Ascending aorta (tissue), 2 donors: ENCODE data around the gene EIF4G2. TPM values are rescaled to one million over a fixed set of nuclear protein-coding genes. Genes with fewer than 3 reads are reported as not detected.
"Not testable (repeated sequence)": the region's sequence is repeated elsewhere in the genome, so short reads cannot be mapped to it uniquely, and the experiment has no call there.

Experiments used
- DNase-seq, 2 donors: peaks; one replicate each; pipeline ENCODE4 v3.0.0-alpha.2; 2019; ENCODE audit warnings: low spot score in 2 of 2
- H3K27ac ChIP-seq, 2 donors: fragments of 200-600 bp; sonication (generic); one replicate each; pipeline ENCODE4 v1.5.1; 2016 to 2017; ENCODE audit warnings: mild to moderate bottlenecking in 1 of 2
- H3K27me3 ChIP-seq: fragments of 200-600 bp; sonication (generic); one replicate; pipeline ENCODE4 v1.5.1; 2017
- H3K36me3 ChIP-seq, 2 donors: fragments of 200-600 bp; sonication (generic); one replicate each; pipeline ENCODE4 v1.5.1; 2016
- H3K4me1 ChIP-seq, 2 donors: fragments of 200-600 bp; sonication (generic); one replicate each; pipeline ENCODE4 v1.5.1; 2016 to 2017; ENCODE audit warnings: mild to moderate bottlenecking in 1 of 2
- H3K4me3 ChIP-seq, 2 donors: fragments of 200-600 bp; sonication (generic); one replicate each; pipeline ENCODE4 v1.5.1; 2016 to 2017; ENCODE audit warnings: mild to moderate bottlenecking in 1 of 2
- H3K9me3 ChIP-seq, 2 donors: fragments of 200-600 bp; sonication (generic); one replicate each; pipeline ENCODE4 v1.5.1; 2016
- intact Hi-C: fragments of 100-400 bp; cut with DNase I; formaldehyde crosslinking; loops from one replicate; pipeline ENCODE4 v1.15.1; 2023
- total RNA-seq: library from RNA; depleted of rRNA; stranded (reverse); fragments of >200 nt; gene quantifications from one replicate; pipeline ENCODE4 v1.1.0, GENCODE V29; 2016
- TF ChIP-seq, protein P1 (sequence below), 3 experiments: fragments of 200-600 bp in 2 of 3; fragments of 450-650 bp in 1 of 3; sonication (generic) in 2 of 3; IDR thresholded peaks; one replicate each; pipeline ENCODE4 v1.5.1; 2016 to 2019; ENCODE audit warnings: antibody characterized with exemption in 3 of 3, mild to moderate bottlenecking in 1 of 3, moderate library complexity in 1 of 3

Gene EIF4G2
- total RNA-seq, 1 donor from 2014 or later: 311 TPM

DNA sequence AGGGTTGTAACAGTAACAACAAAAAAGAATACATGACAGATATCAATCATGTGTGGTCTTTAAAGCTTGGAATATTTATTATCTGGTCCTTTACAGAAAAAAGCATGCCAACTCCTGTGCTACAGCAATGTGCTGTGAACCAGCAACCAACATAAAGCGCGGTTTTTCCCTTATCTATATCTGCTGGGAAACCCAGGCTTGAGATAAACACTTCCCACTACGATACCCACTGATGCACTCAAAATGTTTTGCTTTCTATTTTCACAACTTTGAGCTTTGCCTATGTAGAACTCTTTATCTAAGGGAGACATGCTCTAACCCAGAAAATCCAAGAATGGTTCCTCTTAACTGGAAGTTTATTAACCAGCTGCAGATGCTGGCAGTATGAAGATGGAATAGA, 30.2 kb upstream of the EIF4G2 start:
- Histone ChIP-seq H3K4me3 (no peak overlapping the region), H3K27me3 (no peaks in the 10 kb centered on the region), H3K4me1 (no peaks in the 10 kb centered on the region), H3K36me3 (no peaks in the 10 kb centered on the region), H3K9me3 (no peaks in the 10 kb centered on the region), H3K27ac (no peak overlapping the region)
- TF ChIP-seq, protein P1, sequence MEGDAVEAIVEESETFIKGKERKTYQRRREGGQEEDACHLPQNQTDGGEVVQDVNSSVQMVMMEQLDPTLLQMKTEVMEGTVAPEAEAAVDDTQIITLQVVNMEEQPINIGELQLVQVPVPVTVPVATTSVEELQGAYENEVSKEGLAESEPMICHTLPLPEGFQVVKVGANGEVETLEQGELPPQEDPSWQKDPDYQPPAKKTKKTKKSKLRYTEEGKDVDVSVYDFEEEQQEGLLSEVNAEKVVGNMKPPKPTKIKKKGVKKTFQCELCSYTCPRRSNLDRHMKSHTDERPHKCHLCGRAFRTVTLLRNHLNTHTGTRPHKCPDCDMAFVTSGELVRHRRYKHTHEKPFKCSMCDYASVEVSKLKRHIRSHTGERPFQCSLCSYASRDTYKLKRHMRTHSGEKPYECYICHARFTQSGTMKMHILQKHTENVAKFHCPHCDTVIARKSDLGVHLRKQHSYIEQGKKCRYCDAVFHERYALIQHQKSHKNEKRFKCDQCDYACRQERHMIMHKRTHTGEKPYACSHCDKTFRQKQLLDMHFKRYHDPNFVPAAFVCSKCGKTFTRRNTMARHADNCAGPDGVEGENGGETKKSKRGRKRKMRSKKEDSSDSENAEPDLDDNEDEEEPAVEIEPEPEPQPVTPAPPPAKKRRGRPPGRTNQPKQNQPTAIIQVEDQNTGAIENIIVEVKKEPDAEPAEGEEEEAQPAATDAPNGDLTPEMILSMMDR (IDR thresholded peaks at IDR 0.05): no peak
- DNase-seq: no peak
- intact Hi-C loops: no loop called here

DNA sequence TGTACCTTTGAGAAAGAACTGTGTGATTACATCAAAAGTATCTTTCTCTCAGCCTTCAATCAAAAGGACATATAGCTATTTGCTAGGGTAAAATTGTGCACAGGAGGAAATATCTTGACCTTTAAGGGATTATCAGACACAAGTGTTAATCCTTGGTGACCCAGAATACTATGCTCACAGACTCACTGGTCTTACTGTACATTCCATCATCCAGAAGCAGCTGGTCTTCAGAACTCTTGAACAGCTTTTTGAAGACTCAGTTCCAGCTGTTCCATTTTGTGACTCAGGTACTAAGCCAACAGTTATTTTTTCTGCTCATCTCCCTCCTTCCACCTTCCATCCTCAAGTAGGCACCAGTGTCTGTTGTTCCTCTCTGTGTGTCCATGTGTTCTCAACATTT, 29.4 kb upstream of the EIF4G2 start:
- no peak overlapping the region for H3K27ac ChIP-seq
- no peaks in the 10 kb centered on the region for H3K9me3 ChIP-seq
- intact Hi-C loops: no loop called here
- H3K4me1 ChIP-seq: no peaks in the 10 kb centered on the region
- no peaks in the 10 kb centered on the region for H3K36me3 ChIP-seq
- H3K4me3 ChIP-seq: no peak overlapping the region
- DNase-seq: no peak
- TF ChIP-seq, protein P1 (IDR thresholded peaks at IDR 0.05): no peak
- no peaks in the 10 kb centered on the region for H3K27me3 ChIP-seq

DNA sequence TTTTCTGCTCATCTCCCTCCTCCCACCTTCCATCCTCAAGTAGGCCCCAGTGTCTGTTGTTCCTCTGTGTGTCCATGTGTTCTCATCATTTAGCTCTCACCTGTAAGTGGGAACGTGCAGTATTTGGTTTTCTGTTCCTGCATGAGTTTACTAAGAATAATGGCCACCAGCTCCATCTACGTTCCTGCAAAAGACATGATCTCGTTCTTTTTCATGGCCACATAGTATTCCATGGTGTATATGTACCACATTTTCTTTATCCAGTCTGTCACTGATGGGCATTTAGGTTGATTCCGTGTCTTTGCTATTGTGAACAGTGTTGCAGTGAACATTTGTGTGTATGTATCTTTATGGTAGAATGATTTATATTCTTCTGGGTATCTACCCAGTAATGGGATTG, 28.2 kb upstream of the EIF4G2 start:
- H3K27ac ChIP-seq, H3K4me3 ChIP-seq, H3K9me3 ChIP-seq, DNase-seq, intact Hi-C loops, H3K27me3 ChIP-seq, H3K4me1 ChIP-seq, H3K36me3 ChIP-seq: not testable (repeated sequence)

DNA sequence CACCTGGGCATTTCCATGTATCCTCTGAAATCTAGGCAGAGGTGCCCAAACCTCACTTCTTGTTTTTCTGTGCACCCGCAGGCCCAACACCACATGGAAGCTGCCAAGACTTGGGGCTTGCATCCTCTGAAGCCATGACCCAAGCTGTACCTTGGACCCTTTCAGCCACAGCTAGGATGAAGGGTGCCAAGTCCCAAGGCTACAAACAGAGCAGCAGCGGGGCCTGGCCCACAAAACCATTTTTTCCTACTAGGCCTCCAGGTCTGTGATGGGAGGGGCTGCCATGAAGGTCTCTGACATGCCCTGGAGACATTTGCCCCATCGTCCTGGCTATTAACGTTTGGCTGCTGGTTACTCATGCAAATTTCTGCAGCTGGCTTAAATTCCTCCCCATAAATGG, 20.4 kb upstream of the EIF4G2 start:
- H3K9me3 ChIP-seq: no peaks in the 10 kb centered on the region
- intact Hi-C loops: no loop called here
- no peaks in the 10 kb centered on the region for H3K36me3 ChIP-seq
- no peaks in the 10 kb centered on the region for H3K27me3 ChIP-seq
- no peak for DNase-seq
- H3K27ac ChIP-seq: no peak overlapping the region
- H3K4me3 ChIP-seq: no peak overlapping the region
- TF ChIP-seq, protein P1 (IDR thresholded peaks at IDR 0.05): no peak
- no peaks in the 10 kb centered on the region for H3K4me1 ChIP-seq

DNA sequence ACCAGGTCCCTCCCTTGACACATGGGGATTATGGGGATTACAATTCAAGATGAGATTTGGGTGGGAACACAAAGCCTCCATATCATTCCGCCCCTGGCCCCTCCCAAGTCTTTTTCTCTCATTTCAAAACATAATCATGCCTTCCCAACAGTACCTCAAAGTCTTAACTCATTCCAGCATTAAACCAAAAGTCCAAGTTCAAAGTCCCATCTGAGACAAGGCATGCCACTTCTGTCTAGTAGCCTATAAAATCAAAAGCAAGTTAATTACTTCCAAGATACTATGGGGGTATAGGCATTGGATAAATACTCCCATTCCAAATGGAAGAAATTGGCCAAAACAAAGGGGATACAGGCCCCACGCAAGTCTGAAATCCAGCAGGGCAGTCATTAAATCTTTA, 19.7 kb upstream of the EIF4G2 start:
- TF ChIP-seq, protein P1 (IDR thresholded peaks at IDR 0.05): no peak
- intact Hi-C loops: no loop called here
- Histone ChIP-seq H3K4me3 (no peak overlapping the region), H3K27ac (no peak overlapping the region), H3K36me3 (no peaks in the 10 kb centered on the region), H3K9me3 (no peaks in the 10 kb centered on the region), H3K27me3 (no peaks in the 10 kb centered on the region), H3K4me1 (no peaks in the 10 kb centered on the region)
- no peak for DNase-seq

DNA sequence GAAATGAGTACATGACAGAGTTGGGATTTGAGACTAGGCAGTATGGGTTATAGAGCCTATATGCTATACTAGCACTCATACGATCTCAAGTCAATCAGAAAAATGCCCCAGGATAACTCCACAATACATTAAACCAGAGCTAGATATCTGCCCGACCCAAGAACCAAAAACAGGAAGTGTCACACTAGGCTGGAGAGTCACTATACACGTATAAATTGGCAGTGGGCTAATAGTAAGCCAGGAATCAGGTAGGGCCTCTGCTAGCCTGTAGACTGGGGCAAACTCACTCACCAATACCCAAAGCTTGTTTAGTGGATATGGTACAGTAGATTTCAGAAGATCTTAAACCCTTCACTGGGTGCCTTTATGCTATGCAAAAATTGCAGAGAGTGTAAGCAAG, 16.2 kb upstream of the EIF4G2 start:
- DNase-seq: no peak
- Histone ChIP-seq H3K9me3 (no peaks in the 10 kb centered on the region), H3K27me3 (no peaks in the 10 kb centered on the region), H3K36me3 (no peaks in the 10 kb centered on the region), H3K4me3 (no peak overlapping the region), H3K27ac (no peak overlapping the region), H3K4me1 (no peaks in the 10 kb centered on the region)
- TF ChIP-seq, protein P1 (IDR thresholded peaks at IDR 0.05): no peak
- intact Hi-C loops: no loop called here
